ENCODE data around the gene HOXB9.
A peak's percentile ranks its signal among the peaks of the same experiment; 100 is the strongest.

The HOXB9 gene

DNA sequence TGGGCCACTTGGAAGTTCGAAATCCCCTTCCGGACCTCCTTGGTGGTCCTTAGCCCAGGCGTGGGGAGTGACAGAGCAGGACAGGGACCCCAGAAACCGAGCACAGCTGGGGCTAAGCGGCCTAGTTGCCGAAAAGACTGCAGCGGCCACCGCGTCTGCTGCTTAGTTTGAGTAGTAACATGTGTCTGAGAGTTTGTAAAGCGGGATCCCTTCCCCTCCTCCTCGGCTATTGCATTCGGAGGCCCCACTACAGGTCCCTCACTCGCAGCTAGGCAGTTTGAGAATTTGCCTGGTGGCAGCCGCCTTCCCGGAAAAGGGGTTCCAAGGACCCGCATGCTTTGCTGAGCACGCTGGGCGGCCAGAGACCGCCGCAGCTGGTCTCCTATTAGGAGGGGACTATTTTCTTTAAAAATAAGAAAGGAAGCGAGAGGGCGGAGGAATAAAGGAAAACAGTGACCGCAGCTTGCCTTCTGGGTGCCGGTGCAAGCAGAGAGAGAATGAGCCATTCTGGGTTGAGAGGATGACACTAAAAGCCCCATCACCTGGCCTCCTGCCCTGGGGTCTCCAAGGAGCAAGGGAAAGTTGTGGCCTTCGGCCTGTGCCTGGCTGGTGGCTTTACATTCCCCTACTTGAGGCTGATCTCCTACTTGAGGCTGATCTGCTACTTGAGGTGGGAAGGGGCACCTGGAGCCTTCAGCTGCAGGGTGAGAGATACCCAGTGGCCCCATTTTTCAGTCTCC is 31.4 kb downstream of the HOXB9 start:
- no peak overlapping the region for H2AFZ ChIP-seq (ENCODE audit: low read length)
- no peak for DNase-seq
- H3K9me3 ChIP-seq (replicated peaks; ENCODE audit: insufficient read depth, low read length) = no peaks in the 10 kb centered on the region
- H3K36me3 ChIP-seq (replicated peaks; ENCODE audit: insufficient read depth, low read length) = no peaks in the 10 kb centered on the region
- no peaks in the 10 kb centered on the region for H3K4me1 ChIP-seq (ENCODE audit: low read length)
- no peaks in the 10 kb centered on the region for H4K20me1 ChIP-seq (ENCODE audit: insufficient read depth, low read length)
- H3F3A ChIP-seq (ENCODE audit: insufficient read depth, low read length) = no peaks in the 10 kb centered on the region
- no peak overlapping the region for H3K27ac ChIP-seq (ENCODE audit: low read length)
- no peaks in the 10 kb centered on the region for H3K79me2 ChIP-seq (ENCODE audit: low read length)
- no peak overlapping the region for H3K4me3 ChIP-seq (ENCODE audit: low read length)
- no peak overlapping the region for H3K9ac ChIP-seq (ENCODE audit: low read length)
- no peak overlapping the region for H3K4me2 ChIP-seq (ENCODE audit: low read depth, low read length)
- peaks cover 53% of the 10 kb centered on the region for H3K27me3 ChIP-seq (replicated peaks; ENCODE audit: insufficient read depth, low read length)
- TF ChIP-seq EZH2phosphoT487 (IDR thresholded peaks at IDR 0.05; ENCODE audit: low read length) (no peak), EZH2 (optimal IDR thresholded peaks at IDR 0.05; ENCODE audit: low read depth, low read length) (no peak)
- TF ChIP-seq, protein P1, sequence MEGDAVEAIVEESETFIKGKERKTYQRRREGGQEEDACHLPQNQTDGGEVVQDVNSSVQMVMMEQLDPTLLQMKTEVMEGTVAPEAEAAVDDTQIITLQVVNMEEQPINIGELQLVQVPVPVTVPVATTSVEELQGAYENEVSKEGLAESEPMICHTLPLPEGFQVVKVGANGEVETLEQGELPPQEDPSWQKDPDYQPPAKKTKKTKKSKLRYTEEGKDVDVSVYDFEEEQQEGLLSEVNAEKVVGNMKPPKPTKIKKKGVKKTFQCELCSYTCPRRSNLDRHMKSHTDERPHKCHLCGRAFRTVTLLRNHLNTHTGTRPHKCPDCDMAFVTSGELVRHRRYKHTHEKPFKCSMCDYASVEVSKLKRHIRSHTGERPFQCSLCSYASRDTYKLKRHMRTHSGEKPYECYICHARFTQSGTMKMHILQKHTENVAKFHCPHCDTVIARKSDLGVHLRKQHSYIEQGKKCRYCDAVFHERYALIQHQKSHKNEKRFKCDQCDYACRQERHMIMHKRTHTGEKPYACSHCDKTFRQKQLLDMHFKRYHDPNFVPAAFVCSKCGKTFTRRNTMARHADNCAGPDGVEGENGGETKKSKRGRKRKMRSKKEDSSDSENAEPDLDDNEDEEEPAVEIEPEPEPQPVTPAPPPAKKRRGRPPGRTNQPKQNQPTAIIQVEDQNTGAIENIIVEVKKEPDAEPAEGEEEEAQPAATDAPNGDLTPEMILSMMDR (IDR thresholded peaks at IDR 0.05; ENCODE audit: low read length) = no peak
- H3K9me2 ChIP-seq (replicated peaks; ENCODE audit: insufficient read depth, low read length) = no peaks in the 10 kb centered on the region

DNA sequence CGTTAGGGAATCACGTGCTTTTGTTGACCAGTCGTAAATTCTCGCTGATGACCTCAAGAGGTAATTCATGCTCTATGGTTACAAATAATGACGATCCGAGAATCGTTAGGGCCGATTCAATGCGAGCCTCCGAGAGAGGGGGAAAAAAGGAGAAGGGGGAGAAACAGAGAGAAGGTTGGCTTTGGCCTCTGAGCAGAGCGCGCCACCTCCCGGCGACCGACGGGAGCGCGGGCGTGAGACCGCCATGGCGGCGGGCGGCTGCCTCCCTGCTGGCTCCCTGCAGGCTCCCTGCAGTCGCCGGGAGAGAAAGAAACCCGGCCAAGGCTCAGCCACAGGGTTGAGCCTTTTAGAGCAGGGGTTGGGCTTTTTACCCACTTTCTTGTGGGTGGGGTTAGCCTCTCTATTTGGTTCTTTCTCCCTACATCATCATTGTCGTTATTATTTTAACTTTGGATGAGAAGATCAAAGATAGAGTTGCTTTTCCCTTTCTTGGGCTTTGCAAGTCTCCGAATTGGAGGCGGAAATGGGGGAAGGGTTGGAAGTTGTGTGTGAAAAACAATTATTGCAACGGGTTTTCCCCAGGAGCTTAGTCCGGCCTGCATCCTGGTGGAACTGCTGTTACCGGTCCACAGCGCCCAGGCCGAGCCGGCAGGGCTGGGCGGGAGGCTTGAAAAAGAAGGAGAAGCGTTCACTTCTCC is 32.2 kb downstream of the HOXB9 start:
- H4K20me1 ChIP-seq (ENCODE audit: insufficient read depth, low read length) = no peaks in the 10 kb centered on the region
- peak overlapping the region; percentile 63; the same call in 1 of the 2 replicates for H2AFZ ChIP-seq (ENCODE audit: low read length)
- H3K4me3 ChIP-seq (ENCODE audit: low read length) = peak overlapping the region; percentile 65
- H3K4me2 ChIP-seq (ENCODE audit: low read depth, low read length) = peak overlapping the region; percentile 99
- no peaks in the 10 kb centered on the region for H3F3A ChIP-seq (ENCODE audit: insufficient read depth, low read length)
- H3K4me1 ChIP-seq (ENCODE audit: low read length) = no peaks in the 10 kb centered on the region
- peak; percentile 59 for DNase-seq
- no peak overlapping the region for H3K9ac ChIP-seq (ENCODE audit: low read length)
- no peaks in the 10 kb centered on the region for H3K9me2 ChIP-seq (replicated peaks; ENCODE audit: insufficient read depth, low read length)
- H3K27ac ChIP-seq (ENCODE audit: low read length) = no peak overlapping the region
- no peak for TF ChIP-seq EZH2phosphoT487 (IDR thresholded peaks at IDR 0.05; ENCODE audit: low read length)
- TF ChIP-seq, protein P1 (IDR thresholded peaks at IDR 0.05; ENCODE audit: low read length) = peak; percentile 94
- H3K36me3 ChIP-seq (replicated peaks; ENCODE audit: insufficient read depth, low read length) = no peaks in the 10 kb centered on the region
- H3K79me2 ChIP-seq (ENCODE audit: low read length) = no peaks in the 10 kb centered on the region
- H3K27me3 ChIP-seq (replicated peaks; ENCODE audit: insufficient read depth, low read length) = peaks cover 46% of the 10 kb centered on the region
- H3K9me3 ChIP-seq (replicated peaks; ENCODE audit: insufficient read depth, low read length) = no peaks in the 10 kb centered on the region

DNA sequence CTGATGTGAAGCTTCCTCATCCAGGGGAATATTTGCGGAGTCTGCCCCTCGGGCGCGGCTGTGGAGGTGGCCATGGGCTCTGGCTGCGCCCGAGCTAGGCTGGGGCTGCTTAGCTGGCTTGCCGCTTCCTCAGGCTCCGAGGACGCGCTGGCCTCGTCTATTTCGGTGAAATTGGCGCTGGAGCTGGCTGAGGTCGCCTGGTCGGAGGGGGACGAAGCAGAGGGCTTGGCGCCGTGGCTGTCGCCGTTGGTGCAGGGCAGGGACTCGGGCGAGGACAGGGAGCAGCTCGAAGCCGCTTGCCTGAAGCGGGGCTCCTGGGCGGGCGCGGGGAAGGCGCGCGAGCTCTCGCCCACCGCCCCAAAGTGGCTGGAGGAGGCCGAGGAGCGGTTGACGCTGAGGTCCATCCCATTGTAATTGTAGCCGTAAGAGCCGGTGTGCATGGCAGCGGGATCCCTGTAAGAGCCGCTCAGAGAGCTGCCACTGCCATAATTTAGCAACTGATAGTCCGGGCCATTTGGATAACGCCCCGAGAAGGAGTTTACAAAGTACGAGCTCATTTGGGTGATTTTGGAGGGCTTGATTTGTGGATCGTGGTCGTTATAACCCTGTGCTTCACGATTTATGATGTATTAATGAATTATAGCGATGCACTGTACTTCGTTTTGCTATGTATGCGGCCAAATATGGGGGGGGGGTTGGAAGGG is 32.9 kb downstream of the HOXB9 start, which contains the start of gene HOXB5:
Gene HOXB5, minus strand, starts transcription at position 654 of the 704 bp plus-strand sequence. Its CDS starts 97 bp downstream, at position 557.
- Histone ChIP-seq H3K27me3 (replicated peaks; ENCODE audit: insufficient read depth, low read length) (peaks cover 45% of the 10 kb centered on the region), H3K4me3 (ENCODE audit: low read length) (peak within 1 kb of the TSS; percentile 65), H3K27ac (ENCODE audit: low read length) (no peak within 1 kb of the TSS), H3K4me2 (ENCODE audit: low read depth, low read length) (peak within 1 kb of the TSS; percentile 99), H3K9me2 (replicated peaks; ENCODE audit: insufficient read depth, low read length) (no peaks in the 10 kb centered on the region), H3K36me3 (replicated peaks; ENCODE audit: insufficient read depth, low read length) (no peaks in the 10 kb centered on the region), H4K20me1 (ENCODE audit: insufficient read depth, low read length) (no peaks in the 10 kb centered on the region), H3K79me2 (ENCODE audit: low read length) (no peaks in the 10 kb centered on the region), H2AFZ (ENCODE audit: low read length) (peak within 1 kb of the TSS; percentile 63), H3F3A (ENCODE audit: insufficient read depth, low read length) (no peaks in the 10 kb centered on the region), H3K9ac (ENCODE audit: low read length) (peak within 1 kb of the TSS; percentile 19; the same call in 1 of the 2 replicates), H3K9me3 (replicated peaks; ENCODE audit: insufficient read depth, low read length) (no peaks in the 10 kb centered on the region), H3K4me1 (ENCODE audit: low read length) (no peaks in the 10 kb centered on the region)
- no peak for DNase-seq
- TF ChIP-seq, protein P1 (IDR thresholded peaks at IDR 0.05; ENCODE audit: low read length) = no peak
- TF ChIP-seq EZH2phosphoT487 (IDR thresholded peaks at IDR 0.05; ENCODE audit: low read length) = no peak
- no peak for TF ChIP-seq EZH2 (optimal IDR thresholded peaks at IDR 0.05; ENCODE audit: low read depth, low read length)

All from MM.1S (cell line).